Posterior vena cava (tissue), 2 donors: ENCODE results near the gene WWOX. TPM values are rescaled to one million over a fixed set of nuclear protein-coding genes. Genes with fewer than 3 reads are reported as not detected.

Source experiments
- DNase-seq: peaks from one replicate; pipeline ENCODE4 v3.0.0-alpha.2; 2020; ENCODE audit warnings: low spot score
- intact Hi-C, 2 donors: fragments of 100-400 bp; cut with DNase I; formaldehyde crosslinking; loops; one replicate each; pipeline versions ENCODE4 v1.14.1 to v1.14.2; 2022 to 2023
- total RNA-seq, 2 donors: library from RNA; stranded (reverse); fragmentation: NEBNext Ultra II Directional; extraction: Animal tissue kit (Norgen Biotek cat#: 25700); gene quantifications; one replicate each; pipeline ENCODE4 v1.2.1, GENCODE V29; 2021
- donor health status: DM: yes; HTN: yes; CAD: no.
- donor health status: DM: yes; HTN: yes; CAD: no.

Gene WWOX
- total RNA-seq, 2 donors from 2014 or later = 12.5 to 16.9 TPM

DNA sequence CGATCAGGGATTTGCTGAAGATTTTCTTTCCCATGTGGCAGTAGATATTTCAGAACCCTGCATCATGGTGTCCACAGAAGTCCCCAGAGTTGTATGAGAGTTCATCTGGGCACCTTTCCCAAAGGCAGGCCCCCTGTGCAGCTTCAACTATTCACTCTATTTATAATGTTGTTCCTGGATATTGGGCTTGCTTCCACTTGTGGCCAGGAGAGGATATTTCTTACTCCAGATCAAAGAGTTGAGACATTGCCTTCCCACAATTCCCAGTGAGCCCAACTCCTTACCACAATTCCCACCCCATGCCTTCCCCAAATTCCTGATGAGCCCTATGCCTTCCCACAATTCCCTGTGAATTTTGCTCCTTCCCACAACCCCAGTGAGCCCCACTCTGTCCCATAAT, 206.9 kb downstream of the WWOX start:
- DNase-seq = no peak
- intact Hi-C loops = no loop called here

GRCh38 chr16:78307824-78308528, 208.5 kb downstream of the WWOX start:
- intact Hi-C loops = no loop called here
- no peak for DNase-seq

GRCh38 chr16:78309763-78310162, 210.3 kb downstream of the WWOX start:
- no peak for DNase-seq
- intact Hi-C loops = no loop called here

- no peak for DNase-seq
- intact Hi-C loops = no loop called here
These were observed 210.7 kb downstream of the WWOX start for GRCh38 chr16:78310196-78310595.

DNA sequence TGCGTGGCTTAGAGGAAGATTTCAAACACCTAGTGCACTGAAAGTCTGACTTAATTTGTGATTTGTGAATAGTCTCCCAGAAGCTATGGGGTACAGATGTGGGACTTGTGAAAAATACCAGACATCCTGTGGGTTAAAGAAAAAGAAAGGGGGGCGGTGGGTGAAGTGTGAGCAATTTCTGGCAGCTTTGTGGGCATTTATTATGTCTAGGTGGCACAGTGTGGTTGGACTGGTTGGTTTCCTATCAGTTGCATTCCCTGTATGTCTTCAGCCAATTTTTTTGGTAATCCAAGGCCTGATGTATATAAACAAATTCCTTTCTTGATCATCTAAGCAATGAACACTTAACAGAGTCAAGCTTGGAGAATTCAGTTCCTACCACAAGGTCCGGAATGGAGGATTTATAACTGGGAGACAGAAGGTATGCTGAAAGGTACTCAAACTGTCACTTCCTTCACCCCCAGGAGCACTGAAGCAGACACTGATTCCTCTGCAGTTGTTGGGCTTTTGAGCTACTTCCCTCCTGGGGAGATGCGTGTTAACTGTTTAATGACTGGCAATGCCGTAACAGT, 211.6 kb downstream of the WWOX start:
- DNase-seq = no peak
- intact Hi-C loops = no loop called here

- no peak for DNase-seq
- intact Hi-C loops = no loop called here
These were observed 212.4 kb downstream of the WWOX start for GRCh38 chr16:78311831-78312230.

- no peak for DNase-seq
These were observed 218.2 kb downstream of the WWOX start for GRCh38 chr16:78317564-78318240.

GRCh38 chr16:78321620-78322360, 222.3 kb downstream of the WWOX start:
- no peak for DNase-seq
- intact Hi-C loops = no loop called here

More at GRCh38 chr16:78317564-78318240, 218.2 kb downstream of the WWOX start:
- intact Hi-C loops = no loop called here

DNA sequence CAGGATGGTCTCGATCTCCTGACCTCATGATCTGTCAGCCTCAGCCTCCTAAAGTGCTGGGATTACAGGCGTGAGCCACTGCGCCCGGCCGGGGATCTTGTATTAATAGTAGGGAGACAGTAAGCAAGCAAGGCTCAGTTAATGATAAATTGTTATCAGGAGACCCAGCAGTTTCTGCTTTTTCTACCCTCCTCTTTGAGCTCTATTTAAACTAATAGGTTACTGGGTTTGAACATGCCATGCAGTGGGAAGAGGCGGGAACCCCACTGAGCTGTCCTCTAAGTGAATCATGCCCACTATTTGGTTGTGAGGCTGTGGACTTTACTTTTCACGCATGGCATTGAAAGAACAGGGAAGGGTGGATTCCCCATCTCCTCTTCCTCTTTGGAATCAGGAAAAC, 223.9 kb downstream of the WWOX start:
- intact Hi-C loops = no loop called here
- DNase-seq = no peak

- no peak for DNase-seq
- intact Hi-C loops = no loop called here
These were observed 225.3 kb downstream of the WWOX start for GRCh38 chr16:78324649-78325285.

DNA sequence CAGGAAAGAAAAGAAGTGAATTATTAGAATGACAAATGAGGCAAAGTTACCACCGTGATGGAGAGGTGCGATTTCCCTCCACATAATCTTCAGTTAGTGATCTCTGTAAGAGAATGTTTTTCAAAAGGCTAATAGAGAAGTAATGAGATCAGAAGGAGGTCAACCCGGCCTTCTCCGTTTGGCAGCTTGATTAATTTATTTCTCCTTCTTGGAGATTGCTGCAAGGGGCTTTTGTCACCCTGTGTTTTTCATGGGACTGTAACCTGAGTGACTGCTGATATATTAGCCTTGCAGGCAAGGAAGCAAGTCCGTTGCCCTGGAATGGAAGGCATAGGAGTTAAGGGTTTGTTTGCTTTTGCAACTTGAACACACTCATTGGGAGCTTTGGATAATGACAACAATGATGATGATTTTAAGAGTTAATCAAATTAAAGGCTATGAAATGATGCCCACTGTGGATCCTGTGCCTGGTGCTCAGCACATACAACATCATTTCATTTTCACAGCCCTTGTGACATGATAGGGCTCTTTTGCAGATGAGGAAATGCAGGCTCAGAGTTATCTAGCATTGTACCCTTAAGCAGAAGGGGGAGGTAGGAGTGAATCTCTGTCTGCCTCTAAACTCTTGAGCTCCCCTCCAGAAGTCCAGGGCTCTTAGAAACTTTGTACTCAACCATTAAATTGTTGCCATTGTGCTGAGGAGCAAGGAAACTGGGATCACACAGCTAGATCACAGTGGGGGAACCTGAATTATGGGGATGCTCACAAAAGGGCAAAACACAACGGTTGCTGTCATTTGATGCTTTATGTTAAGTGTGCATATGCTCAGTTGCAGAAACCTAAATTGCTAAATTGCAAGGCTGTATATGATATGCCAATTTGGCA, 226.3 kb downstream of the WWOX start:
- DNase-seq = no peak
- intact Hi-C loops = no loop called here

- intact Hi-C loops = no loop called here
- no peak for DNase-seq
These were observed 227.3 kb downstream of the WWOX start for GRCh38 chr16:78326731-78327130.

- DNase-seq = no peak
- intact Hi-C loops = no loop called here
These were observed 232.3 kb downstream of the WWOX start for GRCh38 chr16:78331731-78332130.

DNA sequence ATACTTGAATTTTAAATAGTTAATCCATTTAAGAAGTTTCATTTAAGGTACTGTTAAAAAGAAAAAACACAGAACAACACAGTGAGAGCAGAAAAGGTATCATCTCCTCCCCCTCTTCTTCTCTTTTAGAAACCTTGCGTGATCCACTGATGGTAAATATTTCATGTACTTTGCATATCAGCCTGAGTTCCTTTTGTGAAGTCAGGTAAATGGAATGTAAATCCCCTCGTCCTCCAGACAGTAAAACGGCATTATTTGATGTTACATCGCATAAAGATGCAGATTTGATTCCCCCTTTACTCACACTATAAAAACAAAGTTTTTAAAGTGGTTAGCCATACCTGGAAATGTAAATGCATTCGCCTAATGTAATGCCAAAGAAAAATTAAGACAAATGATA, 234.4 kb downstream of the WWOX start:
- DNase-seq = no peak
- intact Hi-C loops = no loop called here

DNA sequence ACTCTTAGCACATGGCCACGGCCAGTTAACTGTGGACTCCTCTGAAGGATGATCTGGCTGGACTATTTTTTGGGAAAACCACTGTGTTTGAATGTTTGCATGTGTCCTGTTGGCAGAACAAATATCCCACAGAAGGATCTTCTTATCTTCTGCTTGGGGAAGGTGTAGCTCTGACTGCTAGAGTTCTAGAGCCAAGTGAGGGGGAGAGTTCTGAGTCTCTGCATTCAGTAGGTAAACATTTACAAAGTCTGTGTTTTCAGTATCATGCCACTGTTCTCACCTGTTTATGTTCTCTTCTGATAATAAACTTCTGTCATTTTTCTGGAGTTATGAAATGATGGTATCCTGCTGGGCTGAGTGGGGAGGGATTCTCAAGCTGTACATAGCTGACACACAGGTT, 241.1 kb downstream of the WWOX start:
- no peak for DNase-seq
- intact Hi-C loops = no loop called here

- DNase-seq = no peak
- intact Hi-C loops = no loop called here
These were observed 248.6 kb downstream of the WWOX start for GRCh38 chr16:78348068-78348467.

GRCh38 chr16:78348886-78349285, 249.4 kb downstream of the WWOX start:
- DNase-seq = no peak
- intact Hi-C loops = no loop called here

DNA sequence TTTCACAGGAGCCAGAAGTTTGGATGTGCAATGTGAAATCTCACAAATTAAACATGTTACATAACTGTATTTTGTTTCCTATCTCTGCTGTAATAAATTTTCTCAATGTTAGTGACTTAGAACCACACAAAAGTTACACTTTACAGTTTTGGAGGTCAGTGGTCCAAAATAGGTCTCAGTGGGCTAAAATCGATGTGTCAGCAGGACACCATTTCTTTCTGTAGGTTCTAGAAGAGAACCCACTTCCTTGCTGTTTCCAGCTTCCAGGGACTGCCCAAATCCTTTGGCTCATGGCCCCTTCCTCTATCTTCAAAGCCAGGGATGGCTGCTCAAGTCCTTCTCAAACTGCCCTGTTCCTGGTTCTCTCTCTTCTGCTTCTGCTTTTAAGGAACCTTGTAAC, 252.7 kb downstream of the WWOX start:
- no peak for DNase-seq

More for the DNA sequence above, 252.7 kb downstream of the WWOX start:
- intact Hi-C loops = no loop called here
